D341Med (cell line): Measurements from ENCODE around the gene ATP6V0E2.
A peak's percentile ranks its signal among the peaks of the same experiment; 100 is the strongest.

Experiments used
- DNase-seq: peaks from one replicate; pipeline ENCODE4 v3.0.0; 2012; ENCODE audit warnings: low spot score

The ATP6V0E2 gene

GRCh38 chr7:149864023-149864422, 9.7 kb upstream of the ATP6V0E2 start:
- DNase-seq: no peak

GRCh38 chr7:149864751-149865150, 9.0 kb upstream of the ATP6V0E2 start:
- no peak for DNase-seq

GRCh38 chr7:149865437-149865836, 8.3 kb upstream of the ATP6V0E2 start:
- DNase-seq: no peak

GRCh38 chr7:149866139-149866778, 7.5 kb upstream of the ATP6V0E2 start:
- DNase-seq: no peak

- no peak for DNase-seq
These were observed 6.9 kb upstream of the ATP6V0E2 start for GRCh38 chr7:149866779-149867447.

- DNase-seq: no peak
These were observed 5.8 kb upstream of the ATP6V0E2 start for GRCh38 chr7:149867762-149868622.

- DNase-seq: no peak
These were observed 5.0 kb upstream of the ATP6V0E2 start for GRCh38 chr7:149868623-149869290.

- no peak for DNase-seq
These were observed 4.5 kb upstream of the ATP6V0E2 start for GRCh38 chr7:149869291-149869650.

GRCh38 chr7:149869867-149870266, 3.9 kb upstream of the ATP6V0E2 start:
- no peak for DNase-seq

- DNase-seq: no peak
These were observed 3.5 kb upstream of the ATP6V0E2 start for GRCh38 chr7:149870274-149870673.

- no peak for DNase-seq
These were observed 2.9 kb upstream of the ATP6V0E2 start for GRCh38 chr7:149870701-149871483.

- DNase-seq: no peak
These were observed 2.2 kb upstream of the ATP6V0E2 start for GRCh38 chr7:149871576-149871975.

GRCh38 chr7:149872419-149873073, 1.2 kb upstream of the ATP6V0E2 start:
- DNase-seq: peak; percentile 58

GRCh38 chr7:149873970-149874643, 338 bp downstream of the ATP6V0E2 start:
- no peak for DNase-seq

- no peak for DNase-seq
These were observed 867 bp downstream of the ATP6V0E2 start for GRCh38 chr7:149874644-149875028.

- no peak for DNase-seq
These were observed 1.6 kb downstream of the ATP6V0E2 start for GRCh38 chr7:149875396-149875795.

- no peak for DNase-seq
These were observed 4.2 kb downstream of the ATP6V0E2 start for GRCh38 chr7:149877890-149878522.

- no peak for DNase-seq
These were observed 4.8 kb downstream of the ATP6V0E2 start for GRCh38 chr7:149878523-149878921.

- DNase-seq: no peak
These were observed 5.5 kb downstream of the ATP6V0E2 start for GRCh38 chr7:149879271-149879743.
